Non-pigmented ciliary epithelial cell (primary cell): ENCODE data around the gene NCAN.
"Not testable (repeated sequence)": the region's sequence is repeated elsewhere in the genome, so short reads cannot be mapped to it uniquely, and the experiment has no call there.

ENCODE experiments used
- DNase-seq: peaks from one replicate; pipeline ENCODE4 v3.0.0-alpha.2; 2010; ENCODE audit warnings: low read depth

The NCAN gene

GRCh38 chr19:19193926-19194325 is 17.8 kb upstream of the NCAN start:
- no peak for DNase-seq

- no peak for DNase-seq
These were observed 9.8 kb upstream of the NCAN start for GRCh38 chr19:19201697-19202630.

- DNase-seq = no peak
These were observed 9.1 kb upstream of the NCAN start for GRCh38 chr19:19202707-19203011.

GRCh38 chr19:19203012-19203856 is 8.5 kb upstream of the NCAN start, which contains the start of gene NR2C2AP:
TSS of gene NR2C2AP (minus strand) at chr19:19203414. CDS start at chr19:19203060, 354 bp downstream.
- DNase-seq = peak; percentile 53

GRCh38 chr19:19204181-19204580 is 7.6 kb upstream of the NCAN start:
- DNase-seq = no peak

GRCh38 chr19:19205416-19206410 is 6.0 kb upstream of the NCAN start:
- no peak for DNase-seq

GRCh38 chr19:19206938-19207337 is 4.8 kb upstream of the NCAN start:
- no peak for DNase-seq

GRCh38 chr19:19207637-19208572 is 3.9 kb upstream of the NCAN start:
- DNase-seq = no peak

- DNase-seq = no peak
These were observed 2.4 kb upstream of the NCAN start for GRCh38 chr19:19209372-19209771.

GRCh38 chr19:19212916-19213315 is 1.2 kb downstream of the NCAN start:
- DNase-seq = no peak

- no peak for DNase-seq
These were observed 1.8 kb downstream of the NCAN start for GRCh38 chr19:19213426-19214158.

GRCh38 chr19:19214159-19214490 is 2.4 kb downstream of the NCAN start:
- no peak for DNase-seq

GRCh38 chr19:19214892-19215291 is 3.1 kb downstream of the NCAN start:
- no peak for DNase-seq

GRCh38 chr19:19215792-19216191 is 4.0 kb downstream of the NCAN start:
- no peak for DNase-seq

GRCh38 chr19:19217099-19217498 is 5.3 kb downstream of the NCAN start:
- no peak for DNase-seq

GRCh38 chr19:19218911-19219310 is 7.2 kb downstream of the NCAN start:
- no peak for DNase-seq

- not testable (repeated sequence) for DNase-seq
These were observed 9.2 kb downstream of the NCAN start for GRCh38 chr19:19221000-19221399.

GRCh38 chr19:19223060-19223459 is 11.3 kb downstream of the NCAN start:
- no peak for DNase-seq

GRCh38 chr19:19223636-19224035 is 11.9 kb downstream of the NCAN start:
- no peak for DNase-seq
